SU-DHL-6 (cell line): Measurements from ENCODE around the gene ZNF536.

ENCODE experiments used
- H2AFZ ChIP-seq: fragments of 200-600 bp; sonication (generic); 2 replicates; pipeline ENCODE4 v1.6.1; 2014; ENCODE audit warnings: low read depth, mild to moderate bottlenecking, moderate library complexity, mixed read lengths, antibody characterized with exemption, low read length; ENCODE audit not compliant: severe bottlenecking
- H3F3A ChIP-seq: fragments of 200-600 bp; shearing (Covaris generic); 2 replicates; pipeline ENCODE4 v1.6.0; 2016; ENCODE audit warnings: antibody characterized with exemption, mild to moderate bottlenecking; ENCODE audit not compliant: insufficient read depth
- H3K27ac ChIP-seq: fragments of 200-600 bp; sonication (generic); 2 replicates; pipeline ENCODE4 v1.5.1; 2016; ENCODE audit warnings: low read depth, mild to moderate bottlenecking, low read length, moderate library complexity, mixed read lengths
- H3K27me3 ChIP-seq: fragments of 200-600 bp; sonication (generic), shearing (Covaris generic); 2 replicates; pipeline ENCODE4 v1.6.0; 2014; ENCODE audit warnings: mild to moderate bottlenecking, low read length
- H3K36me3 ChIP-seq: fragments of 200-600 bp; sonication (generic); 2 replicates; pipeline ENCODE4 v1.6.1; 2014; ENCODE audit warnings: mild to moderate bottlenecking, low read length, mixed read lengths
- H3K4me2 ChIP-seq: fragments of 300-600, 200-600 bp; shearing (Covaris generic), sonication (generic); 2 replicates; pipeline ENCODE4 v1.6.0; 2014; ENCODE audit warnings: low read length, low read depth, mild to moderate bottlenecking; ENCODE audit not compliant: poor library complexity, severe bottlenecking
- H3K4me3 ChIP-seq: fragments of 200-600 bp; sonication (generic); 2 replicates; pipeline ENCODE4 v1.5.1; 2014; ENCODE audit warnings: antibody characterized with exemption, low read length, mild to moderate bottlenecking, mixed read lengths; ENCODE audit not compliant: insufficient read depth, poor library complexity, severe bottlenecking
- H3K79me2 ChIP-seq: fragments of 200-600 bp; sonication (generic); 2 replicates; pipeline ENCODE4 v1.6.1; 2014; ENCODE audit warnings: mild to moderate bottlenecking, low read length, moderate library complexity; ENCODE audit not compliant: insufficient read depth
- H3K9ac ChIP-seq: fragments of 200-600 bp; sonication (generic); 2 replicates; pipeline ENCODE4 v1.7.0; 2014; ENCODE audit warnings: mild to moderate bottlenecking, low read length
- H3K9me2 ChIP-seq: fragments of 200-600 bp; sonication (generic); replicated peaks from 2 replicates; pipeline ENCODE4 v1.6.1; 2014; ENCODE audit warnings: low read length; ENCODE audit not compliant: insufficient read depth
- H3K9me3 ChIP-seq: fragments of 200-600 bp; sonication (generic); 2 replicates; pipeline ENCODE4 v1.6.1; 2014; ENCODE audit warnings: low read length, mixed read lengths; ENCODE audit not compliant: insufficient read depth
- H4K20me1 ChIP-seq: fragments of 200-600 bp; sonication (generic); 2 replicates; pipeline ENCODE4 v1.6.1; 2014; ENCODE audit warnings: low read depth, mild to moderate bottlenecking, antibody characterized with exemption, low read length, moderate library complexity, mixed read lengths
- EZH2phosphoT487 ChIP-seq: fragments of 200-600 bp; sonication (generic), shearing (Covaris generic); conservative IDR thresholded peaks from 2 replicates; pipeline ENCODE4 v1.6.1; 2018; ENCODE audit warnings: mild to moderate bottlenecking, antibody characterized with exemption, low read length, moderate library complexity, mixed read lengths
- TF ChIP-seq, protein P1 (sequence below): fragments of 200-600 bp; sonication (generic); IDR thresholded peaks from one replicate; pipeline ENCODE4 v1.5.1; 2017; ENCODE audit warnings: antibody characterized with exemption, mild to moderate bottlenecking, low read length, moderate library complexity; ENCODE audit not compliant: insufficient read depth, poor library complexity, severe bottlenecking

ZNF536 gene

DNA sequence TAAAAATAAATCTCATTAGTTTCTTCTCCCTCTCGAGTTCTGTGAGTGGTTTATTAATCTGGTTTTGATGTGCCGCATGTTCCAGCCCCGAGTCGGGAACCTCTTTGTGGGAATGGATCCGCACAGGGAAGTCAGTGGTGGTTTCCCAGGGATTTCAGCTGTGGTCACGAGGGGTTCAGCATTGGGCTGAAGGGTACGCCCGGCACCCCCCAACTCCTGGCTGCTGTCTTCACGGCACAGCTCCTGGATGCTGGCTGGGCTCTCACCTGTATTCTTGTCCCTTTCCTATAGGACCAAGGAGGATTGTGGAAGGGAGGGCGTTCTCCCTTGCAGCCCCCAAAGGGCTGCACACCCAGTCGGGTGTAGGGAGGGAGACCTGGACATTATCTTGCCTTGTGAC lies 167.8 kb downstream of the ZNF536 start:
- H3K9ac ChIP-seq, result no peak overlapping the region
- no peak overlapping the region for H3K27ac ChIP-seq
- no peaks in the 10 kb centered on the region for H3K9me2 ChIP-seq
- no peaks in the 10 kb centered on the region for H3K36me3 ChIP-seq
- H3K79me2 ChIP-seq, result no peaks in the 10 kb centered on the region
- no peaks in the 10 kb centered on the region for H3K9me3 ChIP-seq
- H3K4me2 ChIP-seq, result no peak overlapping the region
- H3F3A ChIP-seq, result no peaks in the 10 kb centered on the region
- H4K20me1 ChIP-seq, result no peaks in the 10 kb centered on the region
- no peak overlapping the region for H2AFZ ChIP-seq
- H3K4me3 ChIP-seq, result no peak overlapping the region
- no peak for TF ChIP-seq EZH2phosphoT487
- TF ChIP-seq, protein P1, sequence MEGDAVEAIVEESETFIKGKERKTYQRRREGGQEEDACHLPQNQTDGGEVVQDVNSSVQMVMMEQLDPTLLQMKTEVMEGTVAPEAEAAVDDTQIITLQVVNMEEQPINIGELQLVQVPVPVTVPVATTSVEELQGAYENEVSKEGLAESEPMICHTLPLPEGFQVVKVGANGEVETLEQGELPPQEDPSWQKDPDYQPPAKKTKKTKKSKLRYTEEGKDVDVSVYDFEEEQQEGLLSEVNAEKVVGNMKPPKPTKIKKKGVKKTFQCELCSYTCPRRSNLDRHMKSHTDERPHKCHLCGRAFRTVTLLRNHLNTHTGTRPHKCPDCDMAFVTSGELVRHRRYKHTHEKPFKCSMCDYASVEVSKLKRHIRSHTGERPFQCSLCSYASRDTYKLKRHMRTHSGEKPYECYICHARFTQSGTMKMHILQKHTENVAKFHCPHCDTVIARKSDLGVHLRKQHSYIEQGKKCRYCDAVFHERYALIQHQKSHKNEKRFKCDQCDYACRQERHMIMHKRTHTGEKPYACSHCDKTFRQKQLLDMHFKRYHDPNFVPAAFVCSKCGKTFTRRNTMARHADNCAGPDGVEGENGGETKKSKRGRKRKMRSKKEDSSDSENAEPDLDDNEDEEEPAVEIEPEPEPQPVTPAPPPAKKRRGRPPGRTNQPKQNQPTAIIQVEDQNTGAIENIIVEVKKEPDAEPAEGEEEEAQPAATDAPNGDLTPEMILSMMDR, result no peak
- H3K27me3 ChIP-seq, result no peaks in the 10 kb centered on the region

DNA sequence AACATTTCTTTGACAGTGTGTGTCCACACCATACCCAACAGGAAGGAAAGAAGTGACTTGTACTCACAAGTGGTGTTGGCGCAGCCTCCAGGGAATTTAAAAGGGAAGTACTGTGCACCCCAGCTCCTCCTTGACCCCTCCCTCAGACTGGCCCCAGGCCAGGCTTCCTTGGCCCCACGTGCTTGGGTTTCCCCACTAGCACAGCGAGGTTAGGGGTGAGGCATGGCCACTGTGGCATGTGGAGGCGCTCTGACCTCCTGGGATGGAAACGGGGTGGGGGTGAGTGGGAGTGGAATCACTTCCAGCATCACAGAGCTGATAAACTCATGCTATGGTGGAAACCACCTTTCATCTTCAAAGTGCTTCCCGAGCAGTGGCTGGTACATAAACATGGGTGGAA lies 168.6 kb downstream of the ZNF536 start:
- no peaks in the 10 kb centered on the region for H3K79me2 ChIP-seq
- H3K4me3 ChIP-seq, result no peak overlapping the region
- no peak overlapping the region for H3K27ac ChIP-seq
- no peaks in the 10 kb centered on the region for H4K20me1 ChIP-seq
- no peaks in the 10 kb centered on the region for H3K36me3 ChIP-seq
- no peak overlapping the region for H3K4me2 ChIP-seq
- no peaks in the 10 kb centered on the region for H3K9me3 ChIP-seq
- H3K27me3 ChIP-seq, result no peaks in the 10 kb centered on the region
- H3K9me2 ChIP-seq, result no peaks in the 10 kb centered on the region
- TF ChIP-seq, protein P1, result no peak
- no peak for TF ChIP-seq EZH2phosphoT487
- no peak overlapping the region for H3K9ac ChIP-seq
- H3F3A ChIP-seq, result no peaks in the 10 kb centered on the region
- no peak overlapping the region for H2AFZ ChIP-seq

DNA sequence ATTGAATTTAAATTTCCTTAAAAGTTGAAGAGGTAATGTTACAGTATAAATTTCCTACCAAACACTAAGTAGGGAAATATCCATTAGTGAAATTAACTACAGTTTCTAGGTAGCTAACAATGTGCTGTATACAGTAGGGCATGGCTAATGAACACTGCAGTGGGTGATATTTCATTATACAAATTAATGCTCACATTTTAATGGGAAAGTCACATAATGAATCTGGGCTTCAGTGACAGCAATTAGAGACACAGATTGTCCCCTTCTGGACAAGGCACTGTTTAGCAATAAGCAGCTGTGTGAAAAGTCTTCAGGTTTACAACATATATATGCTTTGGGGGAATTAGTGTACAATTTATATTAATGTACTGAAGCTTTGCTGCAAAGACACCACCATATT lies 169.4 kb downstream of the ZNF536 start:
- Histone ChIP-seq H3K9me2 (no peaks in the 10 kb centered on the region), H3F3A (no peaks in the 10 kb centered on the region), H3K27me3 (no peaks in the 10 kb centered on the region), H3K27ac (no peak overlapping the region), H3K4me3 (no peak overlapping the region), H3K36me3 (no peaks in the 10 kb centered on the region), H4K20me1 (no peaks in the 10 kb centered on the region), H3K9ac (no peak overlapping the region), H2AFZ (no peak overlapping the region), H3K9me3 (no peaks in the 10 kb centered on the region), H3K79me2 (no peaks in the 10 kb centered on the region), H3K4me2 (no peak overlapping the region)
- TF ChIP-seq, protein P1, result no peak
- TF ChIP-seq EZH2phosphoT487, result no peak
